WTC11 (cell line): Measurements from ENCODE around the gene IPO11. TPM values are rescaled to one million over a fixed set of nuclear protein-coding genes. Genes with fewer than 3 reads are reported as not detected.
"Not testable (repeated sequence)": the region's sequence is repeated elsewhere in the genome, so short reads cannot be mapped to it uniquely, and the experiment has no call there.

ENCODE experiments used
- ATAC-seq: fragments of 200-7000 bp; cut with Tn5 transposase; 2 replicates; pipeline ENCODE4 v1.10.0; 2021; ENCODE audit warnings: mild to moderate bottlenecking, moderate library complexity
- CTCF ChIA-PET: fragments of 300-600 bp; sonication (Branson Sonifier 250); formaldehyde crosslinking; loops from one replicate; lab custom pipeline; 2021; ENCODE audit warnings: antibody characterized with exemption; lab: Charles Lee
- POLR2A ChIA-PET: fragments of 350-600 bp; sonication (Branson Sonifier 250); formaldehyde crosslinking; loops from one replicate; lab custom pipeline; 2021; ENCODE audit warnings: antibody characterized with exemption; lab: Charles Lee
- DNase-seq: peaks from one replicate; pipeline ENCODE4 v3.0.0; 2021; ENCODE audit warnings: low spot score
- H3K27ac Mint-ChIP-seq: 2 replicates; pipeline ENCODE4 v1.8.0; 2021; ENCODE audit warnings: mixed read lengths
- H3K27me3 Mint-ChIP-seq: 2 replicates; pipeline ENCODE4 v1.8.0; 2021; ENCODE audit warnings: low read depth, mild to moderate bottlenecking, moderate library complexity, mixed read lengths
- H3K36me3 Mint-ChIP-seq: 2 replicates; pipeline ENCODE4 v1.8.0; 2021; ENCODE audit warnings: mixed read lengths
- H3K4me1 Mint-ChIP-seq: 2 replicates; pipeline ENCODE4 v1.8.0; 2022; ENCODE audit warnings: mixed read lengths
- H3K4me3 Mint-ChIP-seq: 2 replicates; pipeline ENCODE4 v1.8.0; 2021; ENCODE audit warnings: mild to moderate bottlenecking, moderate library complexity, mixed read lengths
- H3K9me3 Mint-ChIP-seq: 2 replicates; pipeline ENCODE4 v1.8.0; 2021; ENCODE audit warnings: mixed read lengths
- PRRX2 ChIP-seq: fragments of 250-450 bp; sonication (Bioruptor Pico); IDR thresholded peaks from 2 replicates; pipeline ENCODE4 v1.8.0; 2021; ENCODE audit warnings: mild to moderate bottlenecking
- TP53 ChIP-seq: sonication (generic); formaldehyde crosslinking; IDR thresholded peaks from 2 replicates; pipeline ENCODE4 v1.8.1; 2023; ENCODE audit warnings: mild to moderate bottlenecking, missing genetic modification reagents
- ZNF263 ChIP-seq: sonication (generic); formaldehyde crosslinking; IDR thresholded peaks from 2 replicates; pipeline ENCODE4 v1.8.1; 2022; ENCODE audit warnings: low read depth, mild to moderate bottlenecking, moderate library complexity, missing genetic modification reagents
- ZNF317 ChIP-seq: sonication (generic); formaldehyde crosslinking; IDR thresholded peaks from 2 replicates; pipeline ENCODE4 v1.8.1; 2023; ENCODE audit warnings: low read depth, mild to moderate bottlenecking, moderate library complexity, missing genetic modification reagents, borderline replicate concordance
- ZNF416 ChIP-seq: fragments of 250-450 bp; sonication (Bioruptor Pico); IDR thresholded peaks from 2 replicates; pipeline ENCODE4 v1.9.0; 2021; ENCODE audit warnings: mild to moderate bottlenecking, inconsistent platforms
- ZNF671 ChIP-seq: fragments of 250-450 bp; sonication (Bioruptor Pico); IDR thresholded peaks from 2 replicates; pipeline ENCODE4 v1.8.0; 2021; ENCODE audit warnings: mild to moderate bottlenecking
- total RNA-seq: library from RNA; stranded (reverse); gene quantifications from 3 replicates; pipeline ENCODE4 v1.2.3, GENCODE V29; 2021
- TF ChIP-seq, protein P1 (sequence below): sonication (generic); formaldehyde crosslinking; IDR thresholded peaks from 2 replicates; pipeline ENCODE4 v1.8.0; 2023; ENCODE audit warnings: mild to moderate bottlenecking, missing genetic modification reagents
- TF ChIP-seq, protein P2 (sequence below): fragments of 250-450 bp; sonication (Bioruptor Pico); IDR thresholded peaks from 2 replicates; pipeline ENCODE4 v1.9.0; 2021; ENCODE audit warnings: moderate library complexity, mild to moderate bottlenecking, inconsistent platforms, borderline replicate concordance
- TF ChIP-seq, protein P3 (sequence below): sonication (generic); formaldehyde crosslinking; IDR thresholded peaks from 2 replicates; pipeline ENCODE4 v1.8.0; 2023; ENCODE audit warnings: missing genetic modification reagents, mild to moderate bottlenecking, borderline replicate concordance
- TF ChIP-seq, protein P4 (sequence below): sonication (generic); formaldehyde crosslinking; IDR thresholded peaks from 2 replicates; pipeline ENCODE4 v1.8.1; 2022; ENCODE audit warnings: mild to moderate bottlenecking, missing genetic modification reagents, moderate library complexity, borderline replicate concordance
- TF ChIP-seq, protein P5 (sequence below): fragments of 250-450 bp; sonication (Bioruptor Pico); IDR thresholded peaks from 2 replicates; pipeline ENCODE4 v1.9.0; 2021; ENCODE audit warnings: mild to moderate bottlenecking, borderline replicate concordance

IPO11 gene
- total RNA-seq, 1 experiment from 2014 or later: 61.9 TPM

DNA sequence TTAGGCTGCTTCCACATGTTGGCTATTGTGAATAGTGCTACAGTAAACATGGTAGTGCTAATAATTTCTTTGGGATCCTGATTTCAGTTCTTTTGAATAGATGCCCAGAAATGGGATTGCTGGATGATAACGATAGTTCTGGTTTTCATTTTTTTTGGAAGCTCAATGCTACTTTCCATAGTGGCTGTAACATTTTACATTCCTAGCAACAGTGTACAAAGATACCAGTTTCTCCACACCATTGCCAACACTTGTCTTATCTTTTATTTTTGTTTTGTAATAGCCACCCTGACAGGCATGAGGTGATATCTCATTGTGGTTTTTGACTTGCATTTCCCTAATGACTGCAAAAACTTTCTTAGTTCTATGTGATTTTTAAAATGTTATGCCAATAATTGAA is 97.2 kb downstream of the IPO11 start:
- CTCF ChIA-PET: no interaction called here

DNA sequence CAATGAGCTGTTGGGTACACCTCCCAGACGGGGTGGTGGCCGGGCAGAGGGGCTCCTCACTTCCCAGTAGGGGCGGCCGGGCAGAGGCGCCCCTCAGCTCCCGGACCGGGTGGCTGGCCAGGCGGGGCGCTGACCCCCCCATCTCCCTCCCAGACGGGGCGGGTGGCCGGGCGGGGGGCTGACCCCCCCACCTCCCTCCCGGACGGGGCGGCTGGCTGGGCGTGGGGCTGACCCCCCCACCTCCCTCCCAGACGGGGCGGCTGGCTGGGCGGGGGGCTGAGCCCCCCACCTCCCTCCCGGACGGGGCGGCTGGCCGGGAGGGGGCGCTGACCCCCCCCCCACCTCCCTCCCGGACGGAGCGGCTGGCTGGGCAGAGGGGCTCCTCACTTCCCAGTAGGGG is 100.5 kb downstream of the IPO11 start:
- H3K36me3 Mint-ChIP-seq: peaks cover 30% of the 10 kb centered on the region
- H3K4me1 Mint-ChIP-seq, ATAC-seq, POLR2A ChIA-PET, H3K27ac Mint-ChIP-seq, DNase-seq, H3K9me3 Mint-ChIP-seq, H3K27me3 Mint-ChIP-seq, H3K4me3 Mint-ChIP-seq, CTCF ChIA-PET: not testable (repeated sequence)

More for the DNA sequence above, 97.2 kb downstream of the IPO11 start:
- DNase-seq (no peak), ATAC-seq (no peak)
- Mint-ChIP-seq H3K27ac (no peak overlapping the region), H3K4me3 (no peak overlapping the region), H3K4me1 (no peaks in the 10 kb centered on the region), H3K9me3 (peaks cover 4% of the 10 kb centered on the region), H3K36me3 (peaks cover 26% of the 10 kb centered on the region), H3K27me3 (no peaks in the 10 kb centered on the region)
- POLR2A ChIA-PET: no interaction called here
- TF ChIP-seq PRRX2 (CRISPR knock-in tag) (no peak), TP53 (CRISPR knock-in tag) (no peak), ZNF416 (CRISPR knock-in tag) (no peak), ZNF671 (CRISPR knock-in tag) (no peak), ZNF263 (CRISPR knock-in tag) (no peak), ZNF317 (CRISPR knock-in tag) (no peak)
- TF ChIP-seq, protein P1, sequence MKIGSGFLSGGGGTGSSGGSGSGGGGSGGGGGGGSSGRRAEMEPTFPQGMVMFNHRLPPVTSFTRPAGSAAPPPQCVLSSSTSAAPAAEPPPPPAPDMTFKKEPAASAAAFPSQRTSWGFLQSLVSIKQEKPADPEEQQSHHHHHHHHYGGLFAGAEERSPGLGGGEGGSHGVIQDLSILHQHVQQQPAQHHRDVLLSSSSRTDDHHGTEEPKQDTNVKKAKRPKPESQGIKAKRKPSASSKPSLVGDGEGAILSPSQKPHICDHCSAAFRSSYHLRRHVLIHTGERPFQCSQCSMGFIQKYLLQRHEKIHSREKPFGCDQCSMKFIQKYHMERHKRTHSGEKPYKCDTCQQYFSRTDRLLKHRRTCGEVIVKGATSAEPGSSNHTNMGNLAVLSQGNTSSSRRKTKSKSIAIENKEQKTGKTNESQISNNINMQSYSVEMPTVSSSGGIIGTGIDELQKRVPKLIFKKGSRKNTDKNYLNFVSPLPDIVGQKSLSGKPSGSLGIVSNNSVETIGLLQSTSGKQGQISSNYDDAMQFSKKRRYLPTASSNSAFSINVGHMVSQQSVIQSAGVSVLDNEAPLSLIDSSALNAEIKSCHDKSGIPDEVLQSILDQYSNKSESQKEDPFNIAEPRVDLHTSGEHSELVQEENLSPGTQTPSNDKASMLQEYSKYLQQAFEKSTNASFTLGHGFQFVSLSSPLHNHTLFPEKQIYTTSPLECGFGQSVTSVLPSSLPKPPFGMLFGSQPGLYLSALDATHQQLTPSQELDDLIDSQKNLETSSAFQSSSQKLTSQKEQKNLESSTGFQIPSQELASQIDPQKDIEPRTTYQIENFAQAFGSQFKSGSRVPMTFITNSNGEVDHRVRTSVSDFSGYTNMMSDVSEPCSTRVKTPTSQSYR (CRISPR knock-in tag): no peak
- TF ChIP-seq, protein P2, sequence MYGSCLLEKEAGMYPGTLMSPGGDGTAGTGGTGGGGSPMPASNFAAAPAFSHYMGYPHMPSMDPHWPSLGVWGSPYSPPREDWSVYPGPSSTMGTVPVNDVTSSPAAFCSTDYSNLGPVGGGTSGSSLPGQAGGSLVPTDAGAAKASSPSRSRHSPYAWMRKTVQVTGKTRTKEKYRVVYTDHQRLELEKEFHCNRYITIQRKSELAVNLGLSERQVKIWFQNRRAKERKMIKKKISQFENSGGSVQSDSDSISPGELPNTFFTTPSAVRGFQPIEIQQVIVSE (CRISPR knock-in tag): no peak
- TF ChIP-seq, protein P3, sequence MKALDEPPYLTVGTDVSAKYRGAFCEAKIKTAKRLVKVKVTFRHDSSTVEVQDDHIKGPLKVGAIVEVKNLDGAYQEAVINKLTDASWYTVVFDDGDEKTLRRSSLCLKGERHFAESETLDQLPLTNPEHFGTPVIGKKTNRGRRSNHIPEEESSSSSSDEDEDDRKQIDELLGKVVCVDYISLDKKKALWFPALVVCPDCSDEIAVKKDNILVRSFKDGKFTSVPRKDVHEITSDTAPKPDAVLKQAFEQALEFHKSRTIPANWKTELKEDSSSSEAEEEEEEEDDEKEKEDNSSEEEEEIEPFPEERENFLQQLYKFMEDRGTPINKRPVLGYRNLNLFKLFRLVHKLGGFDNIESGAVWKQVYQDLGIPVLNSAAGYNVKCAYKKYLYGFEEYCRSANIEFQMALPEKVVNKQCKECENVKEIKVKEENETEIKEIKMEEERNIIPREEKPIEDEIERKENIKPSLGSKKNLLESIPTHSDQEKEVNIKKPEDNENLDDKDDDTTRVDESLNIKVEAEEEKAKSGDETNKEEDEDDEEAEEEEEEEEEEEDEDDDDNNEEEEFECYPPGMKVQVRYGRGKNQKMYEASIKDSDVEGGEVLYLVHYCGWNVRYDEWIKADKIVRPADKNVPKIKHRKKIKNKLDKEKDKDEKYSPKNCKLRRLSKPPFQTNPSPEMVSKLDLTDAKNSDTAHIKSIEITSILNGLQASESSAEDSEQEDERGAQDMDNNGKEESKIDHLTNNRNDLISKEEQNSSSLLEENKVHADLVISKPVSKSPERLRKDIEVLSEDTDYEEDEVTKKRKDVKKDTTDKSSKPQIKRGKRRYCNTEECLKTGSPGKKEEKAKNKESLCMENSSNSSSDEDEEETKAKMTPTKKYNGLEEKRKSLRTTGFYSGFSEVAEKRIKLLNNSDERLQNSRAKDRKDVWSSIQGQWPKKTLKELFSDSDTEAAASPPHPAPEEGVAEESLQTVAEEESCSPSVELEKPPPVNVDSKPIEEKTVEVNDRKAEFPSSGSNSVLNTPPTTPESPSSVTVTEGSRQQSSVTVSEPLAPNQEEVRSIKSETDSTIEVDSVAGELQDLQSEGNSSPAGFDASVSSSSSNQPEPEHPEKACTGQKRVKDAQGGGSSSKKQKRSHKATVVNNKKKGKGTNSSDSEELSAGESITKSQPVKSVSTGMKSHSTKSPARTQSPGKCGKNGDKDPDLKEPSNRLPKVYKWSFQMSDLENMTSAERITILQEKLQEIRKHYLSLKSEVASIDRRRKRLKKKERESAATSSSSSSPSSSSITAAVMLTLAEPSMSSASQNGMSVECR: no peak
- TF ChIP-seq, protein P4, sequence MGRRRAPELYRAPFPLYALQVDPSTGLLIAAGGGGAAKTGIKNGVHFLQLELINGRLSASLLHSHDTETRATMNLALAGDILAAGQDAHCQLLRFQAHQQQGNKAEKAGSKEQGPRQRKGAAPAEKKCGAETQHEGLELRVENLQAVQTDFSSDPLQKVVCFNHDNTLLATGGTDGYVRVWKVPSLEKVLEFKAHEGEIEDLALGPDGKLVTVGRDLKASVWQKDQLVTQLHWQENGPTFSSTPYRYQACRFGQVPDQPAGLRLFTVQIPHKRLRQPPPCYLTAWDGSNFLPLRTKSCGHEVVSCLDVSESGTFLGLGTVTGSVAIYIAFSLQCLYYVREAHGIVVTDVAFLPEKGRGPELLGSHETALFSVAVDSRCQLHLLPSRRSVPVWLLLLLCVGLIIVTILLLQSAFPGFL (CRISPR knock-in tag): no peak
- TF ChIP-seq, protein P5, sequence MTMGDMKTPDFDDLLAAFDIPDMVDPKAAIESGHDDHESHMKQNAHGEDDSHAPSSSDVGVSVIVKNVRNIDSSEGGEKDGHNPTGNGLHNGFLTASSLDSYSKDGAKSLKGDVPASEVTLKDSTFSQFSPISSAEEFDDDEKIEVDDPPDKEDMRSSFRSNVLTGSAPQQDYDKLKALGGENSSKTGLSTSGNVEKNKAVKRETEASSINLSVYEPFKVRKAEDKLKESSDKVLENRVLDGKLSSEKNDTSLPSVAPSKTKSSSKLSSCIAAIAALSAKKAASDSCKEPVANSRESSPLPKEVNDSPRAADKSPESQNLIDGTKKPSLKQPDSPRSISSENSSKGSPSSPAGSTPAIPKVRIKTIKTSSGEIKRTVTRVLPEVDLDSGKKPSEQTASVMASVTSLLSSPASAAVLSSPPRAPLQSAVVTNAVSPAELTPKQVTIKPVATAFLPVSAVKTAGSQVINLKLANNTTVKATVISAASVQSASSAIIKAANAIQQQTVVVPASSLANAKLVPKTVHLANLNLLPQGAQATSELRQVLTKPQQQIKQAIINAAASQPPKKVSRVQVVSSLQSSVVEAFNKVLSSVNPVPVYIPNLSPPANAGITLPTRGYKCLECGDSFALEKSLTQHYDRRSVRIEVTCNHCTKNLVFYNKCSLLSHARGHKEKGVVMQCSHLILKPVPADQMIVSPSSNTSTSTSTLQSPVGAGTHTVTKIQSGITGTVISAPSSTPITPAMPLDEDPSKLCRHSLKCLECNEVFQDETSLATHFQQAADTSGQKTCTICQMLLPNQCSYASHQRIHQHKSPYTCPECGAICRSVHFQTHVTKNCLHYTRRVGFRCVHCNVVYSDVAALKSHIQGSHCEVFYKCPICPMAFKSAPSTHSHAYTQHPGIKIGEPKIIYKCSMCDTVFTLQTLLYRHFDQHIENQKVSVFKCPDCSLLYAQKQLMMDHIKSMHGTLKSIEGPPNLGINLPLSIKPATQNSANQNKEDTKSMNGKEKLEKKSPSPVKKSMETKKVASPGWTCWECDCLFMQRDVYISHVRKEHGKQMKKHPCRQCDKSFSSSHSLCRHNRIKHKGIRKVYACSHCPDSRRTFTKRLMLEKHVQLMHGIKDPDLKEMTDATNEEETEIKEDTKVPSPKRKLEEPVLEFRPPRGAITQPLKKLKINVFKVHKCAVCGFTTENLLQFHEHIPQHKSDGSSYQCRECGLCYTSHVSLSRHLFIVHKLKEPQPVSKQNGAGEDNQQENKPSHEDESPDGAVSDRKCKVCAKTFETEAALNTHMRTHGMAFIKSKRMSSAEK: no peak
